Measurements from ENCODE around the gene ARHGEF17.

DNA sequence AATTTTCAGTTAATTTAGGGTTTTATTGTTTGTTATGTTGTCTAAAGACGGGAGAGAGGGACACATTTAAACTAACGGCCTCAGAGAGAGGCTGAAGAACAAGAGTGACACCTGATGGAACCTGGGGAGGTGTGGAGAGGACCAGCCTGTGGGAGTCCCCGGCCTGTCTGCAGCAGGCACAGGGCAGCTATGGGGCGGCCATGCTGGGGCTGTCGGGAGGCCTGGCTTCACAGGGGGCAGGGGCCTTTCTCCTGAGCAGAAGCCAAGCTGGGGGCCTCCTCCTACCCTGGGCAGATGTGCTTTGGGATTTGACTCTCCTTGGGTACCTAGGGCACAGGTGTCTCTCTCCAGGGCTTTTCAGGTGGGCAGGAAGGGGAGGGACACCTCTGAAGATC is 90.1 kb downstream of the ARHGEF17 start:
- no peak for TF ChIP-seq EZH2 (IDR thresholded peaks at IDR 0.05)
- TF ChIP-seq, protein P1, sequence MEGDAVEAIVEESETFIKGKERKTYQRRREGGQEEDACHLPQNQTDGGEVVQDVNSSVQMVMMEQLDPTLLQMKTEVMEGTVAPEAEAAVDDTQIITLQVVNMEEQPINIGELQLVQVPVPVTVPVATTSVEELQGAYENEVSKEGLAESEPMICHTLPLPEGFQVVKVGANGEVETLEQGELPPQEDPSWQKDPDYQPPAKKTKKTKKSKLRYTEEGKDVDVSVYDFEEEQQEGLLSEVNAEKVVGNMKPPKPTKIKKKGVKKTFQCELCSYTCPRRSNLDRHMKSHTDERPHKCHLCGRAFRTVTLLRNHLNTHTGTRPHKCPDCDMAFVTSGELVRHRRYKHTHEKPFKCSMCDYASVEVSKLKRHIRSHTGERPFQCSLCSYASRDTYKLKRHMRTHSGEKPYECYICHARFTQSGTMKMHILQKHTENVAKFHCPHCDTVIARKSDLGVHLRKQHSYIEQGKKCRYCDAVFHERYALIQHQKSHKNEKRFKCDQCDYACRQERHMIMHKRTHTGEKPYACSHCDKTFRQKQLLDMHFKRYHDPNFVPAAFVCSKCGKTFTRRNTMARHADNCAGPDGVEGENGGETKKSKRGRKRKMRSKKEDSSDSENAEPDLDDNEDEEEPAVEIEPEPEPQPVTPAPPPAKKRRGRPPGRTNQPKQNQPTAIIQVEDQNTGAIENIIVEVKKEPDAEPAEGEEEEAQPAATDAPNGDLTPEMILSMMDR (IDR thresholded peaks at IDR 0.05) = no peak

All from neural progenitor cell (in vitro differentiated cells).